ENCODE measurements around the gene PLAU. TPM values are rescaled to one million over a fixed set of nuclear protein-coding genes. Genes with fewer than 3 reads are reported as not detected.

PLAU gene
- total and polyA plus RNA-seq, 2 experiments from 2014 or later = 13.3 to 17.5 TPM

DNA sequence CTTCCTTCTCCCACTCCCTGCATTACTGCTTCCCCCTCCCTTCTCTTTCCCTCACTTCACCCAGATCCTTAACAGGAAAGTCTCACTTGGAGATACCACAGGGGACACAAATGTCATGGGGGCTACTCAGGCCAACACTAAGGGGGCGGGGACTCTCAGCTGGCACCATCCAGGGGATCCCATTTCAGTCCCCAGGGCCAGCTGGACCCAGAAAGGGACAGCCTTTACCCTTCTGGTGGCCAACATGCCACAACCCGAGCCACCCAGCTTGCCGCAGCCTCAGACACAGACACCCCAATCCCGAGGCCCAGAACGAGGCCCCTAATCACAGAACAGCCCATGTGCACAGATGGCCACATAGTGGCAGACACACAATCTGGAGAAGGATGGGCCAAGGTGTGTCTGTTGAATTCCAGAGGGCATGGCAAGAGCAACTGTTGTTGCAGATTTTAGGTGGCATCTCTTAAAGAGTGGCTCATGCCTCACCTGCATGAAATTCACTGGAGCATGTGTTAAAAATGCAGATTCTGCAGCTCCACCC lies 42.2 kb upstream of the PLAU start:
- no peak overlapping the region for H2AFZ ChIP-seq
- H3K4me2 ChIP-seq = no peak overlapping the region
- Mint-ChIP-seq H3K4me1 (peaks cover 45% of the 10 kb centered on the region), H3K27me3 (ENCODE audit: insufficient read depth, low read depth, poor library complexity) (peaks cover 17% of the 10 kb centered on the region), H3K36me3 (ENCODE audit: low read depth) (peaks cover 58% of the 10 kb centered on the region), H3K4me3 (no peak overlapping the region; the same call in 2 of the 3 replicates), H3K27ac (no peak overlapping the region), H3K9me3 (no peaks in the 10 kb centered on the region)
- H3K79me2 ChIP-seq (replicated peaks; ENCODE audit: insufficient read depth) = peaks cover 80% of the 10 kb centered on the region
- H3K27ac ChIP-seq (ENCODE audit: low read depth) = no peak overlapping the region
- no peaks in the 10 kb centered on the region for H3K27me3 ChIP-seq (ENCODE audit: insufficient read depth)
- H3K4me1 ChIP-seq (ENCODE audit: insufficient read depth) = peaks cover 15% of the 10 kb centered on the region; the same call in 1 of the 2 replicates
- ATAC-seq (no peak), DNase-seq (ENCODE audit: low spot score) (no peak)
- no peak overlapping the region for H3K4me3 ChIP-seq
- H4K20me1 ChIP-seq (replicated peaks; ENCODE audit: insufficient read depth) = peaks cover 31% of the 10 kb centered on the region; the same call in 1 of the 2 replicates
- H3K9me2 ChIP-seq (ENCODE audit: insufficient read depth) = no peaks in the 10 kb centered on the region
- no peaks in the 10 kb centered on the region for H3K36me3 ChIP-seq (ENCODE audit: insufficient read depth)
- TF ChIP-seq, protein P1, sequence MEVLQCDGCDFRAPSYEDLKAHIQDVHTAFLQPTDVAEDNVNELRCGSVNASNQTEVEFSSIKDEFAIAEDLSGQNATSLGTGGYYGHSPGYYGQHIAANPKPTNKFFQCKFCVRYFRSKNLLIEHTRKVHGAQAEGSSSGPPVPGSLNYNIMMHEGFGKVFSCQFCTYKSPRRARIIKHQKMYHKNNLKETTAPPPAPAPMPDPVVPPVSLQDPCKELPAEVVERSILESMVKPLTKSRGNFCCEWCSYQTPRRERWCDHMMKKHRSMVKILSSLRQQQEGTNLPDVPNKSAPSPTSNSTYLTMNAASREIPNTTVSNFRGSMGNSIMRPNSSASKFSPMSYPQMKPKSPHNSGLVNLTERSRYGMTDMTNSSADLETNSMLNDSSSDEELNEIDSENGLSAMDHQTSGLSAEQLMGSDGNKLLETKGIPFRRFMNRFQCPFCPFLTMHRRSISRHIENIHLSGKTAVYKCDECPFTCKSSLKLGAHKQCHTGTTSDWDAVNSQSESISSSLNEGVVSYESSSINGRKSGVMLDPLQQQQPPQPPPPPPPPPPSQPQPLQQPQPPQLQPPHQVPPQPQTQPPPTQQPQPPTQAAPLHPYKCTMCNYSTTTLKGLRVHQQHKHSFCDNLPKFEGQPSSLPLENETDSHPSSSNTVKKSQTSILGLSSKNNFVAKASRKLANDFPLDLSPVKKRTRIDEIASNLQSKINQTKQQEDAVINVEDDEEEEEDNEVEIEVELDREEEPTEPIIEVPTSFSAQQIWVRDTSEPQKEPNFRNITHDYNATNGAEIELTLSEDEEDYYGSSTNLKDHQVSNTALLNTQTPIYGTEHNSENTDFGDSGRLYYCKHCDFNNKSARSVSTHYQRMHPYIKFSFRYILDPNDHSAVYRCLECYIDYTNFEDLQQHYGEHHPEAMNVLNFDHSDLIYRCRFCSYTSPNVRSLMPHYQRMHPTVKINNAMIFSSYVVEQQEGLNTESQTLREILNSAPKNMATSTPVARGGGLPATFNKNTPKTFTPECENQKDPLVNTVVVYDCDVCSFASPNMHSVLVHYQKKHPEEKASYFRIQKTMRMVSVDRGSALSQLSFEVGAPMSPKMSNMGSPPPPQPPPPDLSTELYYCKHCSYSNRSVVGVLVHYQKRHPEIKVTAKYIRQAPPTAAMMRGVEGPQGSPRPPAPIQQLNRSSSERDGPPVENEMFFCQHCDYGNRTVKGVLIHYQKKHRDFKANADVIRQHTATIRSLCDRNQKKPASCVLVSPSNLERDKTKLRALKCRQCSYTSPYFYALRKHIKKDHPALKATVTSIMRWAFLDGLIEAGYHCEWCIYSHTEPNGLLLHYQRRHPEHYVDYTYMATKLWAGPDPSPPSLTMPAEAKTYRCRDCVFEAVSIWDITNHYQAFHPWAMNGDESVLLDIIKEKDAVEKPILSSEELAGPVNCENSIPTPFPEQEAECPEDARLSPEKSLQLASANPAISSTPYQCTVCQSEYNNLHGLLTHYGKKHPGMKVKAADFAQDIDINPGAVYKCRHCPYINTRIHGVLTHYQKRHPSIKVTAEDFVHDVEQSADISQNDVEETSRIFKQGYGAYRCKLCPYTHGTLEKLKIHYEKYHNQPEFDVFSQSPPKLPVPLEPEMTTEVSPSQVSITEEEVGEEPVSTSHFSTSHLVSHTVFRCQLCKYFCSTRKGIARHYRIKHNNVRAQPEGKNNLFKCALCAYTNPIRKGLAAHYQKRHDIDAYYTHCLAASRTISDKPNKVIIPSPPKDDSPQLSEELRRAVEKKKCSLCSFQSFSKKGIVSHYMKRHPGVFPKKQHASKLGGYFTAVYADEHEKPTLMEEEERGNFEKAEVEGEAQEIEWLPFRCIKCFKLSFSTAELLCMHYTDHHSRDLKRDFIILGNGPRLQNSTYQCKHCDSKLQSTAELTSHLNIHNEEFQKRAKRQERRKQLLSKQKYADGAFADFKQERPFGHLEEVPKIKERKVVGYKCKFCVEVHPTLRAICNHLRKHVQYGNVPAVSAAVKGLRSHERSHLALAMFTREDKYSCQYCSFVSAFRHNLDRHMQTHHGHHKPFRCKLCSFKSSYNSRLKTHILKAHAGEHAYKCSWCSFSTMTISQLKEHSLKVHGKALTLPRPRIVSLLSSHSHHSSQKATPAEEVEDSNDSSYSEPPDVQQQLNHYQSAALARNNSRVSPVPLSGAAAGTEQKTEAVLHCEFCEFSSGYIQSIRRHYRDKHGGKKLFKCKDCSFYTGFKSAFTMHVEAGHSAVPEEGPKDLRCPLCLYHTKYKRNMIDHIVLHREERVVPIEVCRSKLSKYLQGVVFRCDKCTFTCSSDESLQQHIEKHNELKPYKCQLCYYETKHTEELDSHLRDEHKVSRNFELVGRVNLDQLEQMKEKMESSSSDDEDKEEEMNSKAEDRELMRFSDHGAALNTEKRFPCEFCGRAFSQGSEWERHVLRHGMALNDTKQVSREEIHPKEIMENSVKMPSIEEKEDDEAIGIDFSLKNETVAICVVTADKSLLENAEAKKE (CRISPR knock-in tag; IDR thresholded peaks at IDR 0.05) = no peak
- TF ChIP-seq ZNF114 (CRISPR knock-in tag; IDR thresholded peaks at IDR 0.05) (no peak), STAT1 (IDR thresholded peaks at IDR 0.05; ENCODE audit: unreplicated experiment) (no peak), CREB1 (CRISPR knock-in tag; IDR thresholded peaks at IDR 0.05; ENCODE audit: low read depth) (no peak), ZNF331 (CRISPR knock-in tag; IDR thresholded peaks at IDR 0.05; ENCODE audit: low read depth) (no peak), EZH2 (IDR thresholded peaks at IDR 0.05; ENCODE audit: low read depth, unreplicated experiment) (no peak)
- TF ChIP-seq, protein P2, sequence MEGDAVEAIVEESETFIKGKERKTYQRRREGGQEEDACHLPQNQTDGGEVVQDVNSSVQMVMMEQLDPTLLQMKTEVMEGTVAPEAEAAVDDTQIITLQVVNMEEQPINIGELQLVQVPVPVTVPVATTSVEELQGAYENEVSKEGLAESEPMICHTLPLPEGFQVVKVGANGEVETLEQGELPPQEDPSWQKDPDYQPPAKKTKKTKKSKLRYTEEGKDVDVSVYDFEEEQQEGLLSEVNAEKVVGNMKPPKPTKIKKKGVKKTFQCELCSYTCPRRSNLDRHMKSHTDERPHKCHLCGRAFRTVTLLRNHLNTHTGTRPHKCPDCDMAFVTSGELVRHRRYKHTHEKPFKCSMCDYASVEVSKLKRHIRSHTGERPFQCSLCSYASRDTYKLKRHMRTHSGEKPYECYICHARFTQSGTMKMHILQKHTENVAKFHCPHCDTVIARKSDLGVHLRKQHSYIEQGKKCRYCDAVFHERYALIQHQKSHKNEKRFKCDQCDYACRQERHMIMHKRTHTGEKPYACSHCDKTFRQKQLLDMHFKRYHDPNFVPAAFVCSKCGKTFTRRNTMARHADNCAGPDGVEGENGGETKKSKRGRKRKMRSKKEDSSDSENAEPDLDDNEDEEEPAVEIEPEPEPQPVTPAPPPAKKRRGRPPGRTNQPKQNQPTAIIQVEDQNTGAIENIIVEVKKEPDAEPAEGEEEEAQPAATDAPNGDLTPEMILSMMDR (conservative IDR thresholded peaks at IDR 0.05; ENCODE audit: low read depth in 2 of 2) = no peak
- TF ChIP-seq, protein P3, sequence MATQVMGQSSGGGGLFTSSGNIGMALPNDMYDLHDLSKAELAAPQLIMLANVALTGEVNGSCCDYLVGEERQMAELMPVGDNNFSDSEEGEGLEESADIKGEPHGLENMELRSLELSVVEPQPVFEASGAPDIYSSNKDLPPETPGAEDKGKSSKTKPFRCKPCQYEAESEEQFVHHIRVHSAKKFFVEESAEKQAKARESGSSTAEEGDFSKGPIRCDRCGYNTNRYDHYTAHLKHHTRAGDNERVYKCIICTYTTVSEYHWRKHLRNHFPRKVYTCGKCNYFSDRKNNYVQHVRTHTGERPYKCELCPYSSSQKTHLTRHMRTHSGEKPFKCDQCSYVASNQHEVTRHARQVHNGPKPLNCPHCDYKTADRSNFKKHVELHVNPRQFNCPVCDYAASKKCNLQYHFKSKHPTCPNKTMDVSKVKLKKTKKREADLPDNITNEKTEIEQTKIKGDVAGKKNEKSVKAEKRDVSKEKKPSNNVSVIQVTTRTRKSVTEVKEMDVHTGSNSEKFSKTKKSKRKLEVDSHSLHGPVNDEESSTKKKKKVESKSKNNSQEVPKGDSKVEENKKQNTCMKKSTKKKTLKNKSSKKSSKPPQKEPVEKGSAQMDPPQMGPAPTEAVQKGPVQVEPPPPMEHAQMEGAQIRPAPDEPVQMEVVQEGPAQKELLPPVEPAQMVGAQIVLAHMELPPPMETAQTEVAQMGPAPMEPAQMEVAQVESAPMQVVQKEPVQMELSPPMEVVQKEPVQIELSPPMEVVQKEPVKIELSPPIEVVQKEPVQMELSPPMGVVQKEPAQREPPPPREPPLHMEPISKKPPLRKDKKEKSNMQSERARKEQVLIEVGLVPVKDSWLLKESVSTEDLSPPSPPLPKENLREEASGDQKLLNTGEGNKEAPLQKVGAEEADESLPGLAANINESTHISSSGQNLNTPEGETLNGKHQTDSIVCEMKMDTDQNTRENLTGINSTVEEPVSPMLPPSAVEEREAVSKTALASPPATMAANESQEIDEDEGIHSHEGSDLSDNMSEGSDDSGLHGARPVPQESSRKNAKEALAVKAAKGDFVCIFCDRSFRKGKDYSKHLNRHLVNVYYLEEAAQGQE (IDR thresholded peaks at IDR 0.05; ENCODE audit: unreplicated experiment) = no peak
- TF ChIP-seq, protein P4, sequence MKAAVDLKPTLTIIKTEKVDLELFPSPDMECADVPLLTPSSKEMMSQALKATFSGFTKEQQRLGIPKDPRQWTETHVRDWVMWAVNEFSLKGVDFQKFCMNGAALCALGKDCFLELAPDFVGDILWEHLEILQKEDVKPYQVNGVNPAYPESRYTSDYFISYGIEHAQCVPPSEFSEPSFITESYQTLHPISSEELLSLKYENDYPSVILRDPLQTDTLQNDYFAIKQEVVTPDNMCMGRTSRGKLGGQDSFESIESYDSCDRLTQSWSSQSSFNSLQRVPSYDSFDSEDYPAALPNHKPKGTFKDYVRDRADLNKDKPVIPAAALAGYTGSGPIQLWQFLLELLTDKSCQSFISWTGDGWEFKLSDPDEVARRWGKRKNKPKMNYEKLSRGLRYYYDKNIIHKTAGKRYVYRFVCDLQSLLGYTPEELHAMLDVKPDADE (IDR thresholded peaks at IDR 0.05) = no peak
- peaks cover 20% of the 10 kb centered on the region; the same call in 1 of the 2 replicates for H3F3A ChIP-seq (replicated peaks; ENCODE audit: low read depth)
